Stomach (tissue), 4 donors: ENCODE data around the gene FRMPD4.

Experiments
- POLR2AphosphoS5 ChIP-seq, 3 donors: sonication (generic); formaldehyde crosslinking; IDR thresholded peaks; one replicate each; pipeline ENCODE4 v1.6.1; 2016; ENCODE audit warnings: antibody characterized with exemption in 3 of 3
- TF ChIP-seq, protein P1 (sequence below), 7 experiments: fragments of 450-650 bp in 4 of 7; fragments of 200-600 bp in 3 of 7; sonication (generic) in 3 of 7; IDR thresholded peaks; one replicate each; pipeline ENCODE4 v1.5.1; 2016 to 2019; ENCODE audit warnings: antibody characterized with exemption in 7 of 7, control low read depth in 2 of 7, mild to moderate bottlenecking in 1 of 7

DNA sequence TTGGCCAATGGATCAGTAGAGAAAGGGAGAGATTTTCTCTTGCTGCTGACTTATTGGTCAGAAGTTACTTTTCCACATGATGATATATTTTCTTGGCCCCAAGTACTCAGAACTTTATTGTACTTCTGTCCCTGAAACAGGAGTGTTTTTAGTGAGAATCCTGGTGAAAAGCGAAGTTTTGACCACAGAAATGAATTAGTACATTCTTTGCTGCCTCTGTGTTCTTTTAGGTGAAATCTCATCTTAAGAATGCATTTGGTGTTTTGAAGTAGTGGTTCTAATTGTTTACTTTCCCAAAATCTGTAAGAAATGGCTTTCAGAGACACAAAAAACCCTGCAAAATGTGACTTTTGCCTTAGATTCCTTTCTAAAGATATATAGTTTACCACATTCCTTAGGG, 240.4 kb downstream of the FRMPD4 start:
- TF ChIP-seq, protein P1, sequence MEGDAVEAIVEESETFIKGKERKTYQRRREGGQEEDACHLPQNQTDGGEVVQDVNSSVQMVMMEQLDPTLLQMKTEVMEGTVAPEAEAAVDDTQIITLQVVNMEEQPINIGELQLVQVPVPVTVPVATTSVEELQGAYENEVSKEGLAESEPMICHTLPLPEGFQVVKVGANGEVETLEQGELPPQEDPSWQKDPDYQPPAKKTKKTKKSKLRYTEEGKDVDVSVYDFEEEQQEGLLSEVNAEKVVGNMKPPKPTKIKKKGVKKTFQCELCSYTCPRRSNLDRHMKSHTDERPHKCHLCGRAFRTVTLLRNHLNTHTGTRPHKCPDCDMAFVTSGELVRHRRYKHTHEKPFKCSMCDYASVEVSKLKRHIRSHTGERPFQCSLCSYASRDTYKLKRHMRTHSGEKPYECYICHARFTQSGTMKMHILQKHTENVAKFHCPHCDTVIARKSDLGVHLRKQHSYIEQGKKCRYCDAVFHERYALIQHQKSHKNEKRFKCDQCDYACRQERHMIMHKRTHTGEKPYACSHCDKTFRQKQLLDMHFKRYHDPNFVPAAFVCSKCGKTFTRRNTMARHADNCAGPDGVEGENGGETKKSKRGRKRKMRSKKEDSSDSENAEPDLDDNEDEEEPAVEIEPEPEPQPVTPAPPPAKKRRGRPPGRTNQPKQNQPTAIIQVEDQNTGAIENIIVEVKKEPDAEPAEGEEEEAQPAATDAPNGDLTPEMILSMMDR (IDR thresholded peaks at IDR 0.05), result no peak
- TF ChIP-seq POLR2AphosphoS5 (IDR thresholded peaks at IDR 0.05), result no peak
